ENCODE data around the gene FHAD1. TPM values are rescaled to one million over a fixed set of nuclear protein-coding genes. Genes with fewer than 3 reads are reported as not detected.
A peak's percentile ranks its signal among the peaks of the same experiment; 100 is the strongest.

The FHAD1 gene
- total and polyA plus RNA-seq, 10 of the 15 experiments (the other 5 are each of a cell fraction or from before 2014, with no cell fraction given): 0.09 to 1.0 (median 0.32) TPM; not detected in 2

DNA sequence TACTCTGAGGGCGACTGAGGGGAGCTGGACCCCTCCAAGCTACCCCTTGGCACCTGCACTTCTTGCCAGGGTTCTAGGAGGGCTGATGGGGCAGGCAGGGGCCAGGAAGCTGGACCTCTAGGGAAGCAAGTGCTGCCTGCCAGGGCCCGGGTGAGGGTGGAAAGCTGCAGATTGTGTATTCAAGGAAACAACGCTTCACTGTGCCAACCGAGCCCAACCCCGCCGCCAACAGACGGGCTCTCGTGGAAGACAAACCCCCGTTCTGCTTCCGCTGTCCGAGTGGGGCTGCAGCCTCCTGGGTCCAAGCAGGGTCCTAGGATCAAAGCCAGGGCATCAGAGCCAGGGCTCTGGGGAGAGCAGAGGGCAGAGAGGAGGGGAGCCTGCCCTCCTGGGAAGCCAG is 165.8 kb downstream of the FHAD1 start:
- H3K9me3 ChIP-seq (replicated peaks; ENCODE audit: control insufficient read depth, insufficient read depth, low read length): no peaks in the 10 kb centered on the region
- intact Hi-C loops (cut with micrococcal nuclease; ENCODE audit: unreplicated experiment): no loop called here
- peak overlapping the region; percentile 97; the same call in 1 of the 2 replicates for H3K4me2 ChIP-seq (ENCODE audit: control insufficient read depth, insufficient read depth)
- peaks cover 0 to 3% of the 10 kb centered on the region in 2 experiments; a peak in 1 of 4 replicates for H3K27me3 ChIP-seq (replicated peaks in 1 of 2; ENCODE audit: control insufficient read depth in 2 of 2, insufficient read depth in 2 of 2, low read length in 1 of 2)
- H3K79me2 ChIP-seq (ENCODE audit: control insufficient read depth, insufficient read depth, low read length): peaks cover 70% of the 10 kb centered on the region
- H3K4me1 ChIP-seq (ENCODE audit: control insufficient read depth, insufficient read depth, low read length): peaks cover 48% of the 10 kb centered on the region
- ChIA-PET POLR2A (interaction anchor here (0.5 to 1.3 kb wide), 2 partner anchors 10 to 975 kb away, joined by 3 to 4 read pairs; no protein-coding TSS in a partner anchor), RAD21 (ENCODE audit: unreplicated experiment) (interaction anchor here (1.1 to 1.6 kb wide), 4 partner anchors 9 to 90 kb away, joined by 3 to 10 read pairs (median 4); no protein-coding TSS in a partner anchor), SMC1A (ENCODE audit: uncharacterized antibody, unreplicated experiment) (interaction anchor here (0.6 to 1.6 kb wide), 3 partner anchors 9 to 89 kb away, joined by 3 to 4 read pairs (median 3); no protein-coding TSS in a partner anchor), CTCF (interaction anchor here (1.0 to 2.1 kb wide), 3 partner anchors 11 to 90 kb away, joined by 4 to 14 read pairs (median 5); no protein-coding TSS in a partner anchor)
- DNase-seq (ENCODE audit: low read depth, low spot score) (no peak), ATAC-seq (no peak), FAIRE-seq (no peak)
- peak overlapping the region; percentile 83; the same call in 1 of the 2 replicates for H3K9ac ChIP-seq (ENCODE audit: control insufficient read depth, insufficient read depth, low read length)
- TF ChIP-seq ZBED1 (IDR thresholded peaks at IDR 0.05; ENCODE audit: borderline replicate concordance): no peak
- in situ Hi-C loops (cut with MboI): no loop called here
- peak overlapping the region; percentile 97; the same call in 1 of the 2 replicates for H3K4me3 ChIP-seq
- H3K27ac ChIP-seq (ENCODE audit: control insufficient read depth, insufficient read depth): 0 out of 2 replicates have a peak overlapping the region, but pooled peaks have one; percentile 75
- peaks cover 0 to 2% of the 10 kb centered on the region in 2 experiments; a peak in 1 of 4 replicates for H3K36me3 ChIP-seq (ENCODE audit: control insufficient read depth in 2 of 2, insufficient read depth in 2 of 2, low read length in 1 of 2)
- H2AFZ ChIP-seq (ENCODE audit: control insufficient read depth, low read depth, low read length): no peak overlapping the region
- no peaks in the 10 kb centered on the region; the same call in 1 of the 2 replicates for H4K20me1 ChIP-seq (ENCODE audit: control insufficient read depth, insufficient read depth)
- no TSS peak for BruUV-seq (replicated peaks)
- 90% methylated on average over 11 of the region's 11 CpGs for WGBS (ENCODE audit: insufficient coverage, insufficient replicate concordance, low lambda C conversion rate, missing lambda C conversion rate)

DNA sequence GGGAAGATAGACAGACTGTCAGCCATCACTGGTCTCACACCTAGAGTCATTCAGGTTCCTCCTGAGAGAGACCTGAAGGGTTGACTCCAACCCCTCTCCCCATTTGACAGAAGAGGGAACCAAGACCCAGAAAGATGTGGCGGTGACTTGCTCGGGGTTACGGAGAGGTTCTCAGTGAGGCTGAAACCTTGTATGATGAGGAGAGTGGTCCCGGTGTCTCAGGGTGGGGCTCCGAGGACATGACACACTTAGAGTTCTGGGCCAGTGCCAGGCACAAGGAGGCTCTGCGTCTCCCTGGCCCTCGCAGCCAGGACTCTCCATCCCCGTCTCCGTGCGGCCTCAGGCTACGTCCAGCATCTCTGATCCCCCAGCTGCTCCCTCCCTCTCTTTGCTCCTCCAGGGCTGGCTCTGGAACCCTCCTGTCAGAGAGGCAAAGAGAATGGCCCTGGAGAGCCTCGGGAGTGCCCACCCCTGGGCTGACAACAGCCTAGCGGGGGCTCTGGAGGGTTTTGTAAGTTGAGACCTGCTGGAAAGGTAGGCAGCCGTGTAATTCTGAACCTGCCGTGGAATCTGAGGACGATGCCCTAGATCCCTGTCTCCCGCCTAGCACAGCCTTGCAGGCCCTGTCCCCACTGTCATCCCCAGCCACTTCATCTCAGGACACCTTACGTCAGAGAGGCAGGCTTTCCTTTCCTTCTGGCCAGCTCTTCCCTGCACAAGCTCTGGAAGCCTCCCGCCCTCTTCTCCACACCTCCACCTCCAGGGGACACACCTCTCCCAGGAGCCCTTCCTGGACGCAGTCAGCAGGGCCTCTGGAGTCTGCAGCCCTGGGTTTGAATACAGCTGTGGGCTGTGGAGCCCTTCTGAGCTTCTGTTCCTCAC is 166.8 kb downstream of the FHAD1 start:
- FAIRE-seq: no peak
- in situ Hi-C loops (cut with MboI): no loop called here
- TF ChIP-seq SPI1 (IDR thresholded peaks at IDR 0.05; ENCODE audit: borderline replicate concordance, insufficient read depth, low read depth, low read length) (no peak), RB1 (IDR thresholded peaks at IDR 0.05; ENCODE audit: borderline replicate concordance) (no peak), NFYA (IDR thresholded peaks at IDR 0.05; ENCODE audit: borderline replicate concordance, low read depth, low read length) (no peak), POLR2AphosphoS5 (IDR thresholded peaks at IDR 0.05; ENCODE audit: low read length) (no peak), POU2F2 (IDR thresholded peaks at IDR 0.05; ENCODE audit: borderline replicate concordance, low read depth, low read length) (no peak), BHLHE40 (IDR thresholded peaks at IDR 0.05; ENCODE audit: borderline replicate concordance in 1 of 2, low read depth in 2 of 2, low read length in 1 of 2) (no peak), ETV6 (conservative IDR thresholded peaks at IDR 0.05 in 1 of 2, IDR thresholded peaks at IDR 0.05 in 1 of 2; ENCODE audit: borderline replicate concordance in 1 of 2, low read depth in 1 of 2) (no peak), NFXL1 (IDR thresholded peaks at IDR 0.05; ENCODE audit: borderline replicate concordance) (no peak)
- TF ChIP-seq, protein P1, sequence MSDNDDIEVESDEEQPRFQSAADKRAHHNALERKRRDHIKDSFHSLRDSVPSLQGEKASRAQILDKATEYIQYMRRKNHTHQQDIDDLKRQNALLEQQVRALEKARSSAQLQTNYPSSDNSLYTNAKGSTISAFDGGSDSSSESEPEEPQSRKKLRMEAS (IDR thresholded peaks at IDR 0.05; ENCODE audit: low read depth, low read length): no peak

More for the DNA sequence above, 166.8 kb downstream of the FHAD1 start:
- BruUV-seq (replicated peaks): no TSS peak
- DNase-seq (ENCODE audit: low read depth, low spot score): no peak
- intact Hi-C loops (cut with micrococcal nuclease; ENCODE audit: unreplicated experiment): no loop called here
- ChIA-PET POLR2A (no interaction called here), SMC1A (ENCODE audit: uncharacterized antibody, unreplicated experiment) (interaction anchor here (4.3 kb wide), 1 partner anchor 90 kb away, joined by 19 read pairs; no protein-coding TSS in a partner anchor), CTCF (interaction anchor here (0.9 kb wide), 1 partner anchor 18 kb away, joined by 4 read pairs; no protein-coding TSS in a partner anchor), RAD21 (ENCODE audit: unreplicated experiment) (interaction anchor here (0.5 kb wide), 1 partner anchor 115 kb away, joined by 3 read pairs; no protein-coding TSS in a partner anchor)
- no peak overlapping the region for H3K4me3 ChIP-seq
- no peak overlapping the region for H3K9ac ChIP-seq (ENCODE audit: control insufficient read depth, insufficient read depth, low read length)
- H3K27me3 ChIP-seq (replicated peaks in 1 of 2; ENCODE audit: control insufficient read depth in 2 of 2, insufficient read depth in 2 of 2, low read length in 1 of 2): peaks cover 0 to 3% of the 10 kb centered on the region in 2 experiments; a peak in 1 of 4 replicates
- whole genome bisulfite sequencing (ENCODE audit: insufficient coverage, insufficient replicate concordance, low lambda C conversion rate, missing lambda C conversion rate): 96% methylated on average over 20 of the region's 20 CpGs
- no peak for ATAC-seq
- H3K79me2 ChIP-seq (ENCODE audit: control insufficient read depth, insufficient read depth, low read length): peaks cover 74% of the 10 kb centered on the region
- H3K27ac ChIP-seq (ENCODE audit: control insufficient read depth, insufficient read depth): no peak overlapping the region
- peaks cover 52% of the 10 kb centered on the region for H3K4me1 ChIP-seq (ENCODE audit: control insufficient read depth, insufficient read depth, low read length)
- H3K36me3 ChIP-seq (ENCODE audit: control insufficient read depth in 2 of 2, insufficient read depth in 2 of 2, low read length in 1 of 2): peaks cover 0 to 2% of the 10 kb centered on the region in 2 experiments; a peak in 1 of 4 replicates
- no peak overlapping the region for H2AFZ ChIP-seq (ENCODE audit: control insufficient read depth, low read depth, low read length)
- no peaks in the 10 kb centered on the region; the same call in 1 of the 2 replicates for H4K20me1 ChIP-seq (ENCODE audit: control insufficient read depth, insufficient read depth)
- no peaks in the 10 kb centered on the region for H3K9me3 ChIP-seq (replicated peaks; ENCODE audit: control insufficient read depth, insufficient read depth, low read length)
- H3K4me2 ChIP-seq (ENCODE audit: control insufficient read depth, insufficient read depth): peak overlapping the region; percentile 28
